ENCODE results near the gene GNG8.

DNA sequence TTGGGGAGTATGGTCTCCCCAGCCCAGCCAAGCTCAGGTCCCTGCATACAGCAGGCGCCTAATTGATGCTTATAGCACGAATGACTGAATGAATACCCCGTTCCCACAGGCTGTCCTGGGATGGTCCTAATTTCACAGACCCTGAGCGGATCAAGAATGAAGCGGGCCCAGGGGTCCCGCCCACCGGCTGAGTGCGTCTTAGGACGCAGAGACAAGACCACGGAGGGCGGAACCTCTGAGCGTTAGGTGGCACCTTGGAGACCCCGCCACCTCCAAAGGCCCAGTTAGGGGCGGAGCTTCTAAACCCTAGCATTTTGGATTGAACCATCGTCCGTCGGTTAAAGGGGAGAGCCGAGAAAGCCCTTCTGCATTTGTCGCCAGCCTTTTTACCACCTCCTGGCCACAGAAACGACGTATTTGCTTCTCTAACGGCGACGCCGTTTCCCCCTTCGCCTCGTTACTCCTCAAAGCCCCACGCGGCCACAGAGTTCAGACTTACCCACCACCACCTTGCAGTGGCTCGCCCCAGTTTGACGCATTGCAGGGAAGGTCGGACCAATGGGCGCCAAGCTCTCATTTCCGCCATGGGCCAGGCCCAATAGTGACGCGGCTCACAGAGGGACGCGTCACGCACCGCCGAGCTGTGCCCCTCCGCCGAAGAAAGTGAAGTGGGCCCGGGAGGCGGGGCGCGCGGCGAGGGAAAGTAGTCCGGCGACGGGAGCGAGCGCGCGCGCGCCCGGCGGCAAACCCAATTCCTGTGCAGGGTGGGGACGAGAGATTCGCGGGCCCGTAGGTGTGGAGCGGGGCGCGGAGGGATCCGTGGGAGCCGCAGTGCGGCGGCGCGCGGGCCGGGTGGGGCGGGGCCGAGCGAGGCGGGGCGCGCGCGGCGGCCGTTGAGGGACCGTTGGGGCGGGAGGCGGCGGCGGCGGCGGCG lies 35.4 kb downstream of the GNG8 start:
- TF ChIP-seq SMARCE1 (IDR thresholded peaks at IDR 0.05), result 0 out of 2 replicates have a peak, but pooled peaks have one; percentile 22
- TF ChIP-seq, protein P1, sequence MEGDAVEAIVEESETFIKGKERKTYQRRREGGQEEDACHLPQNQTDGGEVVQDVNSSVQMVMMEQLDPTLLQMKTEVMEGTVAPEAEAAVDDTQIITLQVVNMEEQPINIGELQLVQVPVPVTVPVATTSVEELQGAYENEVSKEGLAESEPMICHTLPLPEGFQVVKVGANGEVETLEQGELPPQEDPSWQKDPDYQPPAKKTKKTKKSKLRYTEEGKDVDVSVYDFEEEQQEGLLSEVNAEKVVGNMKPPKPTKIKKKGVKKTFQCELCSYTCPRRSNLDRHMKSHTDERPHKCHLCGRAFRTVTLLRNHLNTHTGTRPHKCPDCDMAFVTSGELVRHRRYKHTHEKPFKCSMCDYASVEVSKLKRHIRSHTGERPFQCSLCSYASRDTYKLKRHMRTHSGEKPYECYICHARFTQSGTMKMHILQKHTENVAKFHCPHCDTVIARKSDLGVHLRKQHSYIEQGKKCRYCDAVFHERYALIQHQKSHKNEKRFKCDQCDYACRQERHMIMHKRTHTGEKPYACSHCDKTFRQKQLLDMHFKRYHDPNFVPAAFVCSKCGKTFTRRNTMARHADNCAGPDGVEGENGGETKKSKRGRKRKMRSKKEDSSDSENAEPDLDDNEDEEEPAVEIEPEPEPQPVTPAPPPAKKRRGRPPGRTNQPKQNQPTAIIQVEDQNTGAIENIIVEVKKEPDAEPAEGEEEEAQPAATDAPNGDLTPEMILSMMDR (IDR thresholded peaks at IDR 0.05 in 2 of 3, conservative IDR thresholded peaks at IDR 0.05 in 1 of 3; ENCODE audit: insufficient read depth in 2 of 3, low read depth in 1 of 3, low read length in 3 of 3), result no peak

Data from K562 (cell line).